Measurements from ENCODE around the gene GPR180.

GPR180 gene

DNA sequence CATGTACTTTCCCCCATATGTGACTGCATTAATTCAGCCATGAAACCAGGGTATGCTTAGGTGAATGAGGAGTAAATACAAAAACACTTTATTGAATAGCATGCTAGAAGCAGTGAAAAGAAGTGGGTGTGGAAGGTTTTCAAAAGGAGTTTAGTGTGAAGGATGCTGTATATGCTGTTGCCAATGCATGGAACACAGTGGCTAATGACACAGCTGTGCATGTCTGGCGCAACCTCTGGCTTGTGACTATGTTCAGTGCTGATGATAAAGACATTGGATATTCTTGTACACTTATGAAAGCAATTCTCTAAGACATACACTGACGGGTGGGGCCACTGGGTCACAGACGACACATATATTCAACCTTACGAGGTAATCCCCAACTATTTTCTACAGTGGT lies 55.5 kb downstream of the GPR180 start:
- DNase-seq = no peak

GRCh38 chr13:94658926-94659597 lies 57.4 kb downstream of the GPR180 start:
- DNase-seq = no peak

DNA sequence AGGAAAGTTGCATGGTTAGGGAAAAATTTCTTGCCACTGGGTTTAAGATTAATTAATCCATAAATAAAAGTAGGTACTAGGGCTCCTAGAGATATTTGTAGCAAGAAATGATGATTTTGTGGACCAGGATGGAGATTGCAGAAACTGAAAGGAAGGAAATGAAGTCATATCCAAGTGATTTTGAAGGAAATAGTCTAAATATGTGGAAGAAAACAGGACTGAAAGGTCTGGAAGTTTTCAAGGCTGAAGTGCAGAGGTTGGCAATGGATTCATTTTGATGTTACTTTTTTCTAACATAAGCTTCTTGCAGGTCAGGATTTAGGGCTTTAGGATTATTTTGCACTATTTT lies 57.9 kb downstream of the GPR180 start:
- no peak for DNase-seq

DNA sequence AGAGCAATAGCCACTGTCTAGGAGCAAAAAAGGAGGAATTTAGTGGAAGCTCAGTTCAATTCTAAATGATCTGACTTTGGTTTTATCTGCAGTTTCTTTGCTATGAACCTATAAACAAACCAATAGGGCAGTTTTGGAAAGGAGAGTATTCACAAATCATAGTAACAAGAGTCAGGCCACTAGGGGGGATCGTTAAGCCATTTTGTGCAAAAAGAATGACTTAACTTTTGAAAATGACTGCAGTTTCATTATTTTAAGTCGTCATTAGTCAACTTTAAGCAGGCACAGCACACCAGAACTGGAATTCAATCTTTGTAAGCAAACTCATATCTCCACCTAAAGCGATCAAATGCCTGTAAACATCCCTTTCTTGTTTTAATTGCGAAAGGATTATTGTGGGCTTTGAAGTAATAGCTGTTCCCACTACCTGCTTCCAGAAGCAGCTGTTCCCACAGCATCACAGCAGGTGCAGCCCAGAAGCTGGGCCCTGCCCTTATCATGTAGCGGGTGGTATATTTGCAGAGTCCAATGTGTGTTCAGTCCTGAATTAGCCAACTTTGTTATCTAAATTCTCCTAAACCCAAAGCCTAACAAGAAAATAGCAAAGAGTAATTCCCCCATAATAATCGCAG lies 59.2 kb downstream of the GPR180 start:
- DNase-seq = no peak

DNA sequence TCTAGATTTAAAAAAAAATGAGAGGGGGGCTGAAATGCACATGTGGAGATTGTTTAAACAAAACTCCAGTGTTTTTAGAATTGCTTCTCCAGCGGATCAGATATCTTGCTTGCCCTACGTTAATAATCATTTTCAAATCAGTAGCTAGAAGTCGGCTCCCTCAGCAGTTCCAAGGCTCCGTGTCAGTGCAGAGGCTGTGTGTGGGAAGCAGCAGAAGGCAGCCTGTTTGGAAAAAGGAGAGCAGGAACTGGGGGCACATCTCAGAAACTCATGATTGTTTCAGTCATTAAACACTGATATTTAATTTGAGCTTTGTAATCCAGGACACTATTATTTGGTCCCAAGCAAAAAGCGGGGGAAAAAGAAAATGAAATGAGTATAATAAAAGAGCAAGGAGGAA lies 59.7 kb downstream of the GPR180 start:
- DNase-seq = no peak

GRCh38 chr13:94662274-94662945 lies 60.8 kb downstream of the GPR180 start:
- DNase-seq = no peak

DNA sequence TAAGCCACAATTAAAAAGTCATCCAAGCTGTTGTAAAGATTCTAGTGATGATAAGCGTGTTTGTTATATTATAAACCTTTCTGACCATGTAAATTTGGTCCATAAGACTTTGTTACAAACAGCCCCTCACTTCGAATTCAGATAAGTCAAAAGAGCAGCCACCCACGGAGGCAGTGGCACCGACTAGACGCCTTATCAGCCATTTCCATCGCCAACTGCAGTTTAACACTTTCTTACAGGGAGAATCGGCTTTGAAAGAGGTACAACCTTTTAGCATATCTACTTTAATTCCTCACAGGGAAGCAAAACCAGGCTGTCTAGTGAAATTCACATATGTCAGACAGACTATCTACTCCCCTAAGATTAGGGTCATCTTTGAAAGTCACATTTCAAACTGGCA lies 63.2 kb downstream of the GPR180 start:
- no peak for DNase-seq

GRCh38 chr13:94666065-94666464 lies 64.4 kb downstream of the GPR180 start:
- DNase-seq = no peak

DNA sequence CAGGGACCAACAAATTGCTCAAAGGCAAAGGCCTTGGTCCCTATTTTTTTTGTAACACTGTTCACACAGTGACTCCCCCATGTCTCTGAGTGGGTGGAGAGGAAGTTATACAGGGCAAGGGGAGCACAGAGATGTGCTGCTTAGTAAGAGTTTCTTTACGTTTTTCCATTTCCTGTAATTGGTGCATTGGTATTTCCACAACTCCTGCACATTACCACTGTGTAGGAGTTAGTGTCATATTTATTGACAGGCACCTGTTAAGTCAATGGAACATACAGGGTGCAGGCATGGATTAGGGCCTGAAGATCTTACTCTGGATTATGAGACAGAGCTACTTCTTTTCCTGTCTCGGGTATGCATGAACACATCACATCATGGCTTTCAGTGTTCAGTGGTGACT lies 65.5 kb downstream of the GPR180 start:
- no peak for DNase-seq

DNA sequence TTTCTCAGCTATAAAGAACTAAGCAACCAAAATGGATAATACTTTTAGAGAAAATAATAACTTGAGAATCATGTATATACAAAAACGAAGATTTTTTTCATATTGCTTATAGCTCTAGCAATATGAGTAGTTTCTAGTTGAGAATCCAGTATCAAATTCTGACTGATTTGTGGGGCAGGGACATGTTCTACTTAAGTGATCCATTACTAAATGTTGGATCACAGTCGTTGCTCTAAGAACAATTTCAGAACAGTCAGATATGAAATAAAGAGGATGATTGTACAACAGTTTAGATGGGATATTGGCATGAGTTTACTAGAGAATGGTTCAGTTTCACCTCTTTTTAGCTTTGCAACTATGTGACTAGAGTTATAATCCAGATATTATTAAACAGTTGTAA lies 70.7 kb downstream of the GPR180 start:
- DNase-seq = no peak

GRCh38 chr13:94673851-94674250 lies 72.2 kb downstream of the GPR180 start:
- DNase-seq = no peak

- DNase-seq = no peak
These were observed 73.1 kb downstream of the GPR180 start for GRCh38 chr13:94674609-94675348.

GRCh38 chr13:94677799-94678198 lies 76.1 kb downstream of the GPR180 start:
- no peak for DNase-seq

- no peak for DNase-seq
These were observed 77.2 kb downstream of the GPR180 start for GRCh38 chr13:94678845-94679244.

- no peak for DNase-seq
These were observed 78.0 kb downstream of the GPR180 start for GRCh38 chr13:94679614-94680013.

DNA sequence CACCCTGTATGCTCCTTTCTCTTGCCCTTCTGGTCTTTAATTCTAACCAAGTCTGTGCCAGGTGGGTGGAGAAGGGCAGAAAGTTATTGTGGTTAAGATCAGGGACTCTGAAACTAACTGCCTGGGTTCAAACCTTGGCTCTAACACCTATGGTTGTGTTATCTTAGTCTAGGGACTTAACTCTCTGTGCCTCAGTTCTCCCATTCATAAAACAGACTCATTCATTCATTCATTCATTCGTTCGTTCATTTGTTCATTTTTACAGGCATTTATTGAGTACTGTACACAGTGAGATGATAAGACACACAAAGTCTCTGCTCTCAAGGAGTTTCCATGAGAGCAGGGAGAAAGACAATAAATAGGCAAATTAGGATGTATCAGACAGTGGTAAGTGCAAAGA lies 80.6 kb downstream of the GPR180 start:
- DNase-seq = no peak

- DNase-seq = no peak
These were observed 81.8 kb downstream of the GPR180 start for GRCh38 chr13:94683409-94683808.
